ENCODE results near the gene PTPN3. TPM values are rescaled to one million over a fixed set of nuclear protein-coding genes. Genes with fewer than 3 reads are reported as not detected.
"Not testable (repeated sequence)": the region's sequence is repeated elsewhere in the genome, so short reads cannot be mapped to it uniquely, and the experiment has no call there.

The PTPN3 gene, protein sequence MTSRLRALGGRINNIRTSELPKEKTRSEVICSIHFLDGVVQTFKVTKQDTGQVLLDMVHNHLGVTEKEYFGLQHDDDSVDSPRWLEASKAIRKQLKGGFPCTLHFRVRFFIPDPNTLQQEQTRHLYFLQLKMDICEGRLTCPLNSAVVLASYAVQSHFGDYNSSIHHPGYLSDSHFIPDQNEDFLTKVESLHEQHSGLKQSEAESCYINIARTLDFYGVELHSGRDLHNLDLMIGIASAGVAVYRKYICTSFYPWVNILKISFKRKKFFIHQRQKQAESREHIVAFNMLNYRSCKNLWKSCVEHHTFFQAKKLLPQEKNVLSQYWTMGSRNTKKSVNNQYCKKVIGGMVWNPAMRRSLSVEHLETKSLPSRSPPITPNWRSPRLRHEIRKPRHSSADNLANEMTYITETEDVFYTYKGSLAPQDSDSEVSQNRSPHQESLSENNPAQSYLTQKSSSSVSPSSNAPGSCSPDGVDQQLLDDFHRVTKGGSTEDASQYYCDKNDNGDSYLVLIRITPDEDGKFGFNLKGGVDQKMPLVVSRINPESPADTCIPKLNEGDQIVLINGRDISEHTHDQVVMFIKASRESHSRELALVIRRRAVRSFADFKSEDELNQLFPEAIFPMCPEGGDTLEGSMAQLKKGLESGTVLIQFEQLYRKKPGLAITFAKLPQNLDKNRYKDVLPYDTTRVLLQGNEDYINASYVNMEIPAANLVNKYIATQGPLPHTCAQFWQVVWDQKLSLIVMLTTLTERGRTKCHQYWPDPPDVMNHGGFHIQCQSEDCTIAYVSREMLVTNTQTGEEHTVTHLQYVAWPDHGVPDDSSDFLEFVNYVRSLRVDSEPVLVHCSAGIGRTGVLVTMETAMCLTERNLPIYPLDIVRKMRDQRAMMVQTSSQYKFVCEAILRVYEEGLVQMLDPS
- 2.9 TPM for polyA plus RNA-seq (2012; ENCODE audit: missing spikeins)

- DNase-seq (ENCODE audit: insufficient read length): no peak
- FAIRE-seq: no peak
- TF ChIP-seq TAF1 (IDR thresholded peaks at IDR 0.05; ENCODE audit: borderline replicate concordance, low read depth, low read length): no peak
- TF ChIP-seq POLR2AphosphoS5 (IDR thresholded peaks at IDR 0.05; ENCODE audit: low read depth, low read length): no peak
- TF ChIP-seq POLR2A (IDR thresholded peaks at IDR 0.05; ENCODE audit: low read depth, low read length): no peak
Measured at GRCh38 chr9:109498195-109499092, at the start of gene PTPN3. TSS of gene PTPN3 (minus strand) at chr9:109498307. CDS start at chr9:109463434, 34,873 bp downstream.

DNA sequence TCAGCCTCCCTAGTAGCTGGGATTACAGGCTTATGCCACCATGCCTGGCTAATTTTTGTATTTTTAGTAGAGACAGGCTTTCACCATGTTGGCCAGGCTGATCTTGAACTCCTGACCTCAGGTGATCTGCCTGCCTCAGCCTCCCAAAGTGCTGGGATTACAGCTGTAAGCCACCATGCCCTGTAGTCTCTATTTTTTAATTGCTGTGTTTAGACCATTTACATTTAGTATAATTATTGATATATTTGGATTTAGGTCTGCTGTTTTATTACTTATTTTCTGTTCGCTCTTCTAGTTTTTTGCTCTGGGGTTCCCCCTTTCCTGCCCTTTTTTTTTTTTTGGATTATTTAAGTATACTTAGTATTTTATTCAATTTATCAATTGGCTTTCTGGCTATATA, 46.8 kb upstream of the PTPN3 start:
- not testable (repeated sequence) for FAIRE-seq

DNA sequence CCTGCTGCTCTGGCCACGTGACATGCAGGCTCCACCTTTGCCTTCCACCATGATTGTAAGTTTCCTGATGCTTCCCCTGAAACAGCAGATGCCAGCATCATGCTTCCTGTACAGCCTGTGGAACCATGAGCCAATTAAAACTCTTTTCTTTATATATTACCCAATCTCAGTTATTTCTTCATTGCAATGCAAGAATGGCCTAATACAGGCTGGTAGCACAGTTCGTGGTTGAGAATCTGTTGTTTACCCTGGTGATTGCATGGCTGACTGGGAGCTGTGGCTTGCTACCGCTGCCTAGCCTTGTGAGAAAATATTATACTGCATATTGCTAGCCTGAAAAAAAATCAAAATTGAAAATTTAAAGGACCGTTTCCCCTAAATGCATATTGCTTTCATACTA, 44.8 kb upstream of the PTPN3 start:
- DNase-seq (ENCODE audit: insufficient read length): no peak
- FAIRE-seq: no peak
- TF ChIP-seq POLR2AphosphoS5 (IDR thresholded peaks at IDR 0.05; ENCODE audit: low read depth, low read length) (no peak), POLR2A (IDR thresholded peaks at IDR 0.05; ENCODE audit: low read depth, low read length) (no peak), TAF1 (IDR thresholded peaks at IDR 0.05; ENCODE audit: borderline replicate concordance, low read depth, low read length) (no peak)

More for the DNA sequence above, 46.8 kb upstream of the PTPN3 start:
- DNase-seq (ENCODE audit: insufficient read length): not testable (repeated sequence)

GRCh38 chr9:109538346-109538745, 40.2 kb upstream of the PTPN3 start:
- DNase-seq (ENCODE audit: insufficient read length) (no peak), FAIRE-seq (no peak)
- TF ChIP-seq POLR2A (IDR thresholded peaks at IDR 0.05; ENCODE audit: low read depth, low read length) (no peak), POLR2AphosphoS5 (IDR thresholded peaks at IDR 0.05; ENCODE audit: low read depth, low read length) (no peak), TAF1 (IDR thresholded peaks at IDR 0.05; ENCODE audit: borderline replicate concordance, low read depth, low read length) (no peak)

DNA sequence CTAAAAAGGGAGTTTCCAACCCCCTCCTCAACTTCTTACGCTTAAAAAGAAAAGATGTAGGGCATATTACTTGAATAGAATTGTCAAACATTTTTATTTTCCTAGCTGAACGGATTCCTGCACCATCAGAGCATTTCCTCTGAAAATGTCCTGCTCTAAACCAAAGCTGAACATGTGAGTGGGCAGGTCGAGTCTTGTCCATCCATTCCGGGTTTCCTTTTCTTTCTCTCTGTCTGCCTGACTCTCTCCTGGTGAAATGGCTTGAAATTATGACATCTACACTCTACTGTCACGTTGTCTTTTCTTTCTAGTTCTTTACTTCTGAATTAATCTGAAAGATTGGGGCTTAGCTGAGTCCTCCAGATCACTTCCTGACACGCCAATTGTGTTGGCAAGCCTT, 39.2 kb upstream of the PTPN3 start:
- FAIRE-seq (no peak), DNase-seq (ENCODE audit: insufficient read length) (no peak)
- TF ChIP-seq POLR2A (IDR thresholded peaks at IDR 0.05; ENCODE audit: low read depth, low read length) (no peak), TAF1 (IDR thresholded peaks at IDR 0.05; ENCODE audit: borderline replicate concordance, low read depth, low read length) (no peak), POLR2AphosphoS5 (IDR thresholded peaks at IDR 0.05; ENCODE audit: low read depth, low read length) (no peak)

DNA sequence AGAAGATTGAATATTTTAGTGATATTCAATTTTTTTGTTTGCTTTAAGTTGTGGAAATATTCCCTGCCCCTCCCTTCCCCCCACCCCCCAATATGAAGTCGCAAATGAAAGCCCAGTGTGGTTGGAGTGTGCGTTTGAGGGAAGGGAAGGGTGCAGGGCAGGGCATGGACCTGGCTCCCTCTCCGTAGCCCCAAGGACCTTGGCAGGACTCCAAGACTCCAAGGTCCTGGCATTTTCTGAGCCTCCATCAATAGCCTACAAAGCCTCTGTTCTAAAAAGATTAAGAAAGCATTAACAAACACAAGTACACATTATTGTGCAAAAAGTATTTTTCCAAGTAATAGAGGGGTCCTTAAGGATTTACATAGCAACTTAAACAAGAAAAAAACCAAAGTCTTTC, 38.8 kb upstream of the PTPN3 start:
- TF ChIP-seq POLR2AphosphoS5 (IDR thresholded peaks at IDR 0.05; ENCODE audit: low read depth, low read length) (no peak), POLR2A (IDR thresholded peaks at IDR 0.05; ENCODE audit: low read depth, low read length) (no peak), TAF1 (IDR thresholded peaks at IDR 0.05; ENCODE audit: borderline replicate concordance, low read depth, low read length) (no peak)
- no peak for FAIRE-seq
- no peak for DNase-seq (ENCODE audit: insufficient read length)

GRCh38 chr9:109535365-109535764, 37.3 kb upstream of the PTPN3 start:
- no peak for FAIRE-seq
- TF ChIP-seq TAF1 (IDR thresholded peaks at IDR 0.05; ENCODE audit: borderline replicate concordance, low read depth, low read length): no peak
- no peak for TF ChIP-seq POLR2A (IDR thresholded peaks at IDR 0.05; ENCODE audit: low read depth, low read length)
- no peak for TF ChIP-seq POLR2AphosphoS5 (IDR thresholded peaks at IDR 0.05; ENCODE audit: low read depth, low read length)
- DNase-seq (ENCODE audit: insufficient read length): no peak

DNA sequence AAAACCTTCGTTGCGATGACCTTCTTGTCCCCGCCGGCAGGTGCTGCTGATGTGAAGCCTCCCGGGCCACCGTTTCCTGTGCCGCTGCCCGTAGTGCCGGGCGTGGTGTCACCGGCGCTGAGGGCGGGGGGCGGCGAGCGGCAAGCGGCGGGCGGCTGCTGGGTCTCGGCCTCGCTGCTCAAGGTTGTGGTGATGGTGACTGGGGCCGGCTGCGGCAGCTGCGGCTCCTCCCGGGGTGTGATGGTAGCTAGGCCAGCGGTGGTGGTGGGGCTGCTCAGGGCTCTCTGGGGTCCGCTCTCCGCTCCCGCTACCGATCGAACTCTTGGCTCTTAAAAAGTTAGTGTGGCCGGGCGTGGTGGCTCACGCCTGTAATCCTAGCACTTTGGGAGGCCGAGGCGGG, 36.0 kb upstream of the PTPN3 start:
- no peak for FAIRE-seq
- TF ChIP-seq POLR2A (IDR thresholded peaks at IDR 0.05; ENCODE audit: low read depth, low read length) (no peak), POLR2AphosphoS5 (IDR thresholded peaks at IDR 0.05; ENCODE audit: low read depth, low read length) (no peak), TAF1 (IDR thresholded peaks at IDR 0.05; ENCODE audit: borderline replicate concordance, low read depth, low read length) (no peak)

DNA sequence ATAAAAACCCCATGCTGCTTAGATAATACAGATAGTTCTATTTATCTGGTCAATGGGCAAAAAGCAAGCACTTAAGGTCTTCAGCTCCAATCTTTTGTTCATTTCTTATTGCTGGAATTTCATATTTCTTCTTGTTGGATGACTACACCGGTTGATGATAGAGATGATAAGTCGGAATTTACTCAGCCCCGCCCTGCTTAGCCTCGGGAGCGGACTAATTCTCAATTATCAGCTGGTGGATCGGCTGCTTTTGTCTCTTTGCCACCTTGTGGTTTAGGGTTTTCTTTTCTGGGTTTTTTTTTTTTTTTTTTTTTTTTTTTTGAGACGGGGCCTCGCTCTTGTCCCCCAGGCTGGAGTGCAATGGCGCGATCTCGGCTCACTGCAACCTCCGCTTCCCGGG, 34.5 kb upstream of the PTPN3 start:
- not testable (repeated sequence) for DNase-seq (ENCODE audit: insufficient read length); FAIRE-seq

More for the DNA sequence above, 36.0 kb upstream of the PTPN3 start:
- no peak for DNase-seq (ENCODE audit: insufficient read length)

GRCh38 chr9:109522106-109522505, 24.0 kb upstream of the PTPN3 start:
- DNase-seq (ENCODE audit: insufficient read length): no peak
- no peak for FAIRE-seq
- TF ChIP-seq POLR2A (IDR thresholded peaks at IDR 0.05; ENCODE audit: low read depth, low read length): no peak
- no peak for TF ChIP-seq POLR2AphosphoS5 (IDR thresholded peaks at IDR 0.05; ENCODE audit: low read depth, low read length)
- no peak for TF ChIP-seq TAF1 (IDR thresholded peaks at IDR 0.05; ENCODE audit: borderline replicate concordance, low read depth, low read length)

- TF ChIP-seq TAF1 (IDR thresholded peaks at IDR 0.05; ENCODE audit: borderline replicate concordance, low read depth, low read length) (no peak), POLR2AphosphoS5 (IDR thresholded peaks at IDR 0.05; ENCODE audit: low read depth, low read length) (no peak), POLR2A (IDR thresholded peaks at IDR 0.05; ENCODE audit: low read depth, low read length) (no peak)
- DNase-seq (ENCODE audit: insufficient read length) (no peak), FAIRE-seq (peak; percentile 78)
Measured at GRCh38 chr9:109520475-109521132, 22.5 kb upstream of the PTPN3 start.

Measured in GM12892 (cell line).